ENCODE measurements around the gene RHBDF1.

DNA sequence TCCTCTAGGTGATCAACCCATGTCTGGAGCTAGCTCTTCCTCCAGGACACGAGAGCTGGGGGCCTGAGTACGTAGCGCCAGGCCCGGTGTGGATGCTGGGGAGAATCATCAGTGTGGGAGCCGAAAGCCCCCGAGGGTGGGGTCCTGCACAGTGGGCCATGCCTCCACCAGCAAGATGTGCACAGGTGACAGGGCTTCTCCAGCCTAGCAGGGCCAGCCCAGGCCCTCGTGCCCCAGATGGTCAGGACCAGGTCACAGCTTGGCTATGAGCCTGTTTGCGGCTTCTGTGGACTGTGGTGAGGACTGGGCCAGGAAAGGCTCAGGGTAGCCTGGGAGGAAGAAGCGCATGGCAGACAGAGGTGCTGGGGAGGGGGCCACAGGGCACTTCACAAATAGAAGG is 13.4 kb upstream of the RHBDF1 start:
- TF ChIP-seq CTCF (IDR thresholded peaks at IDR 0.05; ENCODE audit: poor library complexity) (no peak), EZH2 (IDR thresholded peaks at IDR 0.05; ENCODE audit: borderline replicate concordance) (no peak)

All from hepatocyte (in vitro differentiated cells).